SHP77 treated with DMSO at 0.1 percent for 48 hours (cell line): ENCODE measurements around the gene LEF1.
"Not testable (repeated sequence)": the region's sequence is repeated elsewhere in the genome, so short reads cannot be mapped to it uniquely, and the experiment has no call there.

Source experiments
- DNase-seq: peaks from one replicate; lab custom pipeline; 2025; lab: John Stamatoyannopoulos, UW

The LEF1 gene

DNA sequence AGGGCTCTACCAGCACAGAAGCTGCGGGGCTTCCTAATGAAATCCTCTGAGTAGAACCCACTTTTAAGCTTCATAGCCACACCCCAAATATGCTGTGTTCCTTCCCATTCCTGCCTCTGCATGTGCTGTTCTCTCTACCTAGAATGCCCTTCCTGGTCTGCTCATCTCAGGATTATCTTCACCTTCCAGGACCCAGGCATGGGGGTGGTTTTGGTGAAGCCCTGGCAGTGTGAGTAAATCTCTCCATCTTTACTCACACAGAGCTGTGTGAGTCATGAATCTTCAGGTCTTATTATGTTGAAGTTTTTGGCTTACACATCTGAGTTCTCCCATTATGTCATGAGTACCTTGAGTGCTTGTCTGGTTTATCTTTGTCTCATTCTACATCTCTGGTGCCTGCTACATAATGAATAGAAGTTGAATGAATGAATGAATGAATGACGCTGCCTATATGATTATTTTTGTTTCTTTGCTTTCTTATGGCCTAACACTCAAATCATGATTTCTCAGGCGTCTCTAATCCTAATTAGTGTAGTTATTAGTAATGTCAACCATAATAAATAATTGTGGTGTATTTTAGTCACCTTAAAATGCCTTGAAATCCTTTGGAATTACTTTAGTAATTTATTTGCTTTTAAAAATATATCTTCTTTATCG lies 137.2 kb downstream of the LEF1 start:
- no peak for DNase-seq

GRCh38 chr4:108030332-108030731 lies 138.4 kb downstream of the LEF1 start:
- peak; percentile 1 for DNase-seq

DNA sequence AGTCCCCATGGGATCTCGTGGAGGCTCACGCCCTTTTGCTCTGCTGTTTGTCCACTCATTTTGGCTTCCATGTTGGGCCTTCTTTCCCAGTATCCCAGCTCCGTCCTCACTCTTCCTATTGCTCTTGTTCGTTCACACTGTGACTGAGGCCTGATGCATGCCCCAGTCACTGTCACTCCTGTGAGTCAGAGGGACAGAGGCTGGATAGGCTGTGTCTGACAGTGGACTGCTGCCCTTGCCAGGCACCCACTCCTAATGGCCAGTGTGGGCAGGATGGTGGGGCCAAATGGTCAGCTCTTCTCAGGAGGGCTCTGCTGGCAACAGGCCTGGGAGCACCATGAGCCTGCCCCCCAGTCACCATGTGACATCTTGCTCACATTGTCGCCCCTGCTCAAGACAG lies 139.0 kb downstream of the LEF1 start:
- DNase-seq = no peak

DNA sequence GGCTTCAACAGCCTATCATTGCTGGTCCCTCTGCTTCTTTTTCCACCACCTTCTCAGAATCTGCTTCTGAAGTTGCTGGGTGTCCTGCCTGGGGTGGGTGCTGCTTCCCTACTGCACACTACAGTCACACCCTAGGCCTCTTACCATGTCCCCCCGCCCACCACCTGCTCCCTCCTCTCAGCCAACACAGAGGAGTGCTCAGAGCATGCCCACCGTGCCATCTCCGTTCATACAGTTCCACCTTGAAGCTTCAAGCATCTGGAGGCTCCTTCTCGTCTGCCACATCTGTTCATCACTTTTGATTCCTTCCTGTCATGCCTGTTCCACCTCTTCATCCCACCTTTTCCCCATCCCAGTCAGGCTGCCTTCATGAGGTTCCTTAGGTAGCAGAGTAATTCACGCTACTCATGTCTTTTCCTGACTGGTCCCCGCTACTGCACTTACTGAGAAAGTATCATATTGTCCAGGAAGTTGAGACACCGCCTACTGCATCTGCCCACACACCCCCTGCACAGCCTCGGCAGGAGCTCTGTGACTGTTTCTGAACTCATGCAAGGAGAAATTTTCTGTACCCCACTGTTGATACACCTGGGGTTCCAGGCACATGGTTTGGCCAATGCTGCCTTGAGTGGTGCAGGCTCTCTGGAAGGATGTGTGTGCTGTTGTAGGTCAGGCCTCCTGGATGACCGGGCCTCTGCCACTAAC lies 139.6 kb downstream of the LEF1 start:
- no peak for DNase-seq

- DNase-seq = no peak
These were observed 143.9 kb downstream of the LEF1 start for GRCh38 chr4:108024878-108025165.

GRCh38 chr4:108024085-108024877 lies 144.5 kb downstream of the LEF1 start:
- DNase-seq = no peak

- DNase-seq = no peak
These were observed 149.9 kb downstream of the LEF1 start for GRCh38 chr4:108018884-108019187.

DNA sequence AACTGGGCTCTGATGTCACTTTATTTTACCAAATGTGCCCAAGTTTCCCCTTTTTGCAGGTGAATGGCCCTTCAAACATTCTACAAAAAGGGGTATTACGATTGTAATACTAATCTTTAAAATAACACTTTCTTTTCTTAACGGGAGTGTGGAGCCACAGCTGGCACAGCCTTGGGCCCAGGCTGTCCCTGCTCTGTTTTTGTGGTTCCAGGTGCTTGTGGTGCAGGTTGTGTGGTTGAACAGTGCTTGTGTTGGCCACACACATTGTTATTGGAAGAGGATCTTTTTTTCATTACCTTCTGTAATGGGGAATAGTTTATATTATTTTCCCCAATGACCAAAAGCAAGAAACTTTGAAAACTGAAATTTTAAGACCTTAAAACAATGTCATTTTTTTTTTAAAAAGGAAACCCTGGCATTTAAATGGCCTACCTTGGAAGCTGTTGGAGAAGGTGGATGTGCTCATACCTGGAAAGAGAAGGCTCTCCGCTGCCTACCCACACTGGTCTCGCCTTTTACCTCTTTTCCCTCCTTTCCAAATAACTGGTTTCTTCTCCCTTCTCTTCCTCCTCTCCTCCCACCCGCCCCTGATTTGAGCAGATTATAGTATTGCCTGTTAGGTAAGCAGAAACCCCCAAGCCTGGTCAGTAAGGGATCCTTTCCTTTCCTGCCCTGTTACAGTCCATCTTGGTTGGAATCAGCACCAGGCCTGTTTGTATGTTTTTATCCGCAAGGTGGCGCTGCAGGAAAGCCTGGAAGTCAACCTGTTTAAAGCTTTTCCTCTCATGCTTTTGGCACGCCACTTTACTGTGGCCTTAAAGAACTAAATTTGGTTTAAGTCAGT lies 150.5 kb downstream of the LEF1 start:
- DNase-seq = no peak

DNA sequence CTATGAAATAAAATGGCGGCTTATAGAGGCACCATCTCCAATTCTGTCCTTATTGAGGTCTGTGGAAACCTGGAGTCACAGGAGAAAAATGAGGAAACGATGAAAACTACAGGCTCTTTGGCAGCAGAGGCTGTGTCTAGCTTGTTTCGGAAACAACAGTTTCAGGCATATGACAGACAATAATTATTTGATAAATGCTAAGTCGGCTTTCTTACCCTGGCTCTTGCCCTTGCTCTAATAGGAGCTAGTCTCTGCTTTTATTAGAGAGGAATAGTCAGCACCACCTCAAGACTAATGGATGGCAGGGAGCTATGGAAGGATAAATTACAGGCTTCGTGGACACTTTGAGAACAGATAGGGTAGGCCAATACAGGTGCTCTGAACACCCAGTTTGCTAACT lies 154.8 kb downstream of the LEF1 start:
- no peak for DNase-seq

GRCh38 chr4:108013327-108013726 lies 155.4 kb downstream of the LEF1 start:
- no peak for DNase-seq

DNA sequence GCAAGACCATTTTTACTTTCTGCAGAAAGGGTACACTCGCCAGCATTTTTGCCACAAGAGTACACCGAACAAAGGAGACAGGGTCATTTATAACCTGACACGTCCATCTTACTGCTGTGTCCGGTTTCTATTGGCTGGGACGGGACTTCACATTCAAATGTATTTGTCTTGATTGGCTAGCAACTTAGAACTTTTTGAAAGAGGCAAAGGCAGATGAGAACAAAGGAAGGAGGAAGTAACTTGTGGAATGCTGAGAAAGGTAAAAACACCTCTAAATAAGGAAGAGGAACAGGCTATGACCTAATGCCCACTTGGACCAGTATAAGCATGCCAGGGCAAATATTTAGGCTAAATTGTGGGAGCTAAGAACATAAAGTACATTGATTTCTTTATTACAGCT lies 156.3 kb downstream of the LEF1 start:
- not testable (repeated sequence) for DNase-seq

DNA sequence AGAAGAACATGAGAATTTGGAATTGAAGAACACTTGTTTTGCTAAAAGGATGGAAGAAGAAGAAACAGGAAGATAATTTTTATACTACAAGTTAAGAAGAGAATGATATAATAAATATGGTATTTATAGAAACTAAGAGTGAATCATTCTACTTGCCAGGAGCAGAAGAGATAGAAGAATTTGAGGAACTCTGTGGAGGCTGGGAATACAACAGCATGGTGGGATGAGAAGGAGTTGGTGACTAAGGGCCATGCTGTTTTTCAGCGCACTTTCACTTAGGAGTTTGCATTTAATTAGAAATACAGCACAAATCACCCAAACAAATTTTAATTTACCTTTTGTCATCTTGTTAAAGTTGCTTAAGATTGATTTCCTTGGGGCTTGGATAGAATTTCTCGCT lies 158.6 kb downstream of the LEF1 start:
- no peak for DNase-seq

GRCh38 chr4:108008721-108009120 lies 160.0 kb downstream of the LEF1 start:
- no peak for DNase-seq

DNA sequence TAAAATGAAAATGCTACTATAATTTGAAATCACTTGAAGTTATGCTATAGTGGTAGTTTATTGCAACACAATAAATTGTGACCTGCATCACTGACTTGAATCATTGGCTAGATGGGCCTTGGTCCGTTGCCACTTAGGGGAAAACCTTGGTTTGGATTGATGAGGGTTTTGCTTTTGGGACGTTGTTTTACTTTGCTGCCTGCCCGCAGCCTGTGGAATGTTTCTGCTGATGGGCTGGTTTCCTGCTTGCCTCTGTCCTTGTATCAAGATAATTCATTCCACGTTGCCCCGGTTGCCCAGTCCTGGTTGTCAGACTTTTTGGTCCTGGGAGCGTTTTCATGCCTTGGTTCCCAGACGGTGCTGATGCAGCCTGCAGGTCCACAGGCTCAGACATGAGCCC lies 160.7 kb downstream of the LEF1 start:
- DNase-seq = no peak

GRCh38 chr4:108006361-108006760 lies 162.4 kb downstream of the LEF1 start:
- no peak for DNase-seq

- no peak for DNase-seq
These were observed 162.9 kb downstream of the LEF1 start for GRCh38 chr4:108005807-108006206.

DNA sequence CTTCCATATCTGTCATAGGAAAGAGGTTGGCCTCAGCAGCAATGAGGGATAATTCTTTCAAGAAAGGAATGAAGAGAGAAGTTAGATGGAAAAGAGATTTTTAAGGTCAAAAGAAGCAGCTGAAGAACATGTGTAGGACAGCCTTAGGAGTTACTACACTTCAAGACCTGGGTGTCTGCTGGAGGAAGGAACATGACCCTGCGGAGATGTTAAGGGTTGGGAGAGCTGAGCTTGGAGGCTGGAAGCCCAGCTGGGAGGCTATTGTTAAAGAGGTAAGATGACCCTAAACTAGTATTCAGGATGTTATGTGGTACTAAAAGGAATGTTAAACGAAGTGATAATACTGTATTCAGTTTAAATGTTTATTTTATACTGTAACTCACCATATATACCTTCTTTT lies 164.1 kb downstream of the LEF1 start:
- no peak for DNase-seq

DNA sequence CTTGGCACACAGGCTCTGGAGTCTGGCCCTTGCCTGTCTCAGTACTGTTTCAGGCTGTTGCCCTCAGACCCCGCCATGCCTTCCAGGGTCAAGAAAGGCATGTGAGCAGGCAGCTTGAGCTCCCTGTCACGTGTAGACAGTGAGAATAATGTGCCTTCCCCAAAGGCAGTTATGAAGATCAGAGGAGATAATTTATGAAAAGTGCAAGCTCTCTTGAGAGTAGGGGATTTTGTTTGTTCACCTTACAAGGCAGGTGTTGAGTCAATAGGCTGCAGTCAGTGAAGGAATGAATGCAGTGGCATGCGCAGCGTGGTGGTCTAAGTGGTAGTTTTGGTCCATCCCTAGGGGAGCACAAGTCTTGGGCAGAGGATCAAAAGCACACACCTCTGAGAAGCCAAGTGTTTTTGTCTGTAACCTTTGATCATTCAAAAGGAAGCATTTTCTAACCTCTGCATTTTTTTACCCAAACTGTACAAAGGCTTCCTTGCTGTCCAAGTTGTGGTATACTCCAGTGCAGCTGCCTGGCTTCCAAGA lies 164.7 kb downstream of the LEF1 start:
- no peak for DNase-seq

- no peak for DNase-seq
These were observed 167.1 kb downstream of the LEF1 start for GRCh38 chr4:108001540-108002135.

GRCh38 chr4:107999932-108000539 lies 168.7 kb downstream of the LEF1 start:
- no peak for DNase-seq

DNA sequence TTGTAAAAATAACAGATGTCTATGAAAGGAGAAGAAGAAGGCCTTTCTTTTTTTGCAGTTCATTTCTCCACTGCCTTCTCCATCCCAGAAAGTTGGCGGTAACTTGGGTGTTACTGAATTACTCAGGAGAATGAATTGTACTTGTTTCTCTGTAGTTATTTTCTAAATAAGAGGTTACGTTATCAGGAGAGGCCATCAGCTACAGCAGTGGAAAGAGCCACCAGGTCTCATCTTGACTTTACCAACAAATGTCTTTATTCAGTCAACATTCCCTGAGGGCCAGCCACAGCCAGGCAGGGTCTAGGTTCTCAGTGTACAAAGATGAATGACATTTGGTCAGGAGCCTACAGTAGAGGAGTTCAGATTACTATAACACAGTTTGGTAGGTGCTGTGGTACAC lies 170.9 kb downstream of the LEF1 start:
- DNase-seq = no peak
